IMR-90 (cell line): ENCODE measurements around the gene LDB2. TPM values are rescaled to one million over a fixed set of nuclear protein-coding genes. Genes with fewer than 3 reads are reported as not detected.

ENCODE experiments used
- ATAC-seq: fragments of 200-7000 bp; cut with Tn5 transposase; 2 replicates; pipeline ENCODE4 v1.9.1; 2020; ENCODE audit warnings: low read depth, mild to moderate bottlenecking, moderate library complexity
- BruUV-seq: library from RNA; stranded (reverse); fragments of 400-500 nt; replicated peaks from 2 replicates; lab custom pipeline; 2021; lab: Mats Ljungman, UMichigan
- CTCF ChIA-PET: fragments of 300-600 bp; formaldehyde crosslinking; extraction: SDS; loops from one replicate; lab custom pipeline; 2021; ENCODE audit warnings: antibody characterized with exemption; lab: Yijun Ruan, JAX
- POLR2A ChIA-PET: fragments of 300-600 bp; sonication (Branson Sonifier 250); formaldehyde crosslinking; loops from one replicate; lab custom pipeline; 2022; ENCODE audit warnings: antibody characterized with exemption; ENCODE audit not compliant: unreplicated experiment; lab: Charles Lee
- DNase-seq: peaks from one replicate; pipeline ENCODE4 v3.0.0; 2013
- H2AFZ ChIP-seq: replicated peaks from 2 replicates; pipeline ENCODE3; 2013; ENCODE audit warnings: low read length, mild to moderate bottlenecking; ENCODE audit not compliant: poor library complexity
- H2AK5ac ChIP-seq: 2 replicates; pipeline ENCODE4 v1.6.1; 2013; ENCODE audit warnings: low read depth, low read length, inconsistent platforms
- H2AK9ac ChIP-seq: replicated peaks from 2 replicates; pipeline ENCODE3; 2013; ENCODE audit warnings: mild to moderate bottlenecking, low read depth, low read length, moderate library complexity; ENCODE audit not compliant: poor library complexity
- H2BK120ac ChIP-seq: 2 replicates; pipeline ENCODE4 v1.6.1; 2013; ENCODE audit warnings: low read depth, low read length, inconsistent platforms
- H2BK15ac ChIP-seq: 3 replicates; pipeline ENCODE4 v1.6.1; 2013; ENCODE audit warnings: low read depth, low read length, inconsistent platforms
- H2BK20ac ChIP-seq: 2 replicates; pipeline ENCODE4 v1.6.1; 2013; ENCODE audit warnings: low read depth, mild to moderate bottlenecking, inconsistent platforms, low read length, moderate library complexity
- H2BK5ac ChIP-seq: 2 replicates; pipeline ENCODE4 v1.6.1; 2013; ENCODE audit warnings: mild to moderate bottlenecking, low read depth, low read length, inconsistent platforms; ENCODE audit not compliant: poor library complexity, severe bottlenecking
- H3K14ac ChIP-seq: replicated peaks from 2 replicates; pipeline ENCODE4 v1.6.1; 2013; ENCODE audit warnings: low read depth, low read length, inconsistent platforms
- H3K18ac ChIP-seq: 2 replicates; pipeline ENCODE4 v1.6.1; 2013; ENCODE audit warnings: low read depth, low read length, control low read depth
- H3K23ac ChIP-seq: 2 replicates; pipeline ENCODE4 v1.6.1; 2013; ENCODE audit warnings: low read depth, low read length, inconsistent platforms
- H3K27ac ChIP-seq: 2 replicates; pipeline ENCODE4 v1.5.1; 2013; ENCODE audit warnings: mild to moderate bottlenecking, control low read depth, low read length; ENCODE audit not compliant: insufficient read depth
- H3K27me3 ChIP-seq: 2 replicates; pipeline ENCODE4 v1.6.1; 2013; ENCODE audit warnings: low read length; ENCODE audit not compliant: control insufficient read depth, insufficient read depth
- H3K36me3 ChIP-seq: 2 replicates; pipeline ENCODE4 v1.6.1; 2013; ENCODE audit warnings: low read length, mixed read lengths; ENCODE audit not compliant: control insufficient read depth, insufficient read depth
- H3K4ac ChIP-seq: 2 replicates; pipeline ENCODE4 v1.6.1; 2013; ENCODE audit warnings: low read depth, low read length, inconsistent platforms
- H3K4me1 ChIP-seq: 2 replicates; pipeline ENCODE4 v1.6.1; 2013; ENCODE audit warnings: low read length, mixed read lengths; ENCODE audit not compliant: control insufficient read depth, insufficient read depth
- H3K4me2 ChIP-seq: 2 replicates; pipeline ENCODE4 v1.6.1; 2013; ENCODE audit warnings: low read depth, mild to moderate bottlenecking, control low read depth, low read length, moderate library complexity
- H3K4me3 ChIP-seq: 2 replicates; pipeline ENCODE4 v1.5.1; 2013; ENCODE audit warnings: low read depth, mild to moderate bottlenecking, control low read depth, low read length, moderate library complexity; ENCODE audit not compliant: insufficient read depth
- H3K56ac ChIP-seq: 2 replicates; pipeline ENCODE4 v1.6.1; 2013; ENCODE audit warnings: low read length, inconsistent platforms; ENCODE audit not compliant: insufficient read depth; ENCODE audit errors: extremely low read depth
- H3K79me1 ChIP-seq, 2 experiments: 2 replicates each; pipeline ENCODE4 v1.6.1; 2013; ENCODE audit warnings: low read length in 2 of 2, inconsistent platforms in 1 of 2, low read depth in 1 of 2
- H3K9ac ChIP-seq: 2 replicates; pipeline ENCODE4 v1.6.1; 2013; ENCODE audit warnings: low read depth, low read length, control low read depth
- H3K9me1 ChIP-seq: 2 replicates; pipeline ENCODE4 v1.6.1; 2013; ENCODE audit warnings: low read length, inconsistent platforms; ENCODE audit not compliant: insufficient read depth
- H3K9me3 ChIP-seq: 2 replicates; pipeline ENCODE4 v1.6.1; 2013; ENCODE audit warnings: low read length; ENCODE audit not compliant: control insufficient read depth, insufficient read depth
- H4K20me1 ChIP-seq: 2 replicates; pipeline ENCODE4 v1.6.1; 2013; ENCODE audit warnings: low read length, inconsistent platforms; ENCODE audit not compliant: insufficient read depth
- H4K5ac ChIP-seq: 2 replicates; pipeline ENCODE4 v1.6.1; 2013; ENCODE audit warnings: mild to moderate bottlenecking, low read depth, low read length, control low read depth
- H4K8ac ChIP-seq, 2 experiments: 2 replicates each; pipeline ENCODE4 v1.6.1; 2013; ENCODE audit warnings: low read depth in 2 of 2, low read length in 2 of 2, control low read depth in 1 of 2, inconsistent platforms in 1 of 2
- H4K91ac ChIP-seq: 2 replicates; pipeline ENCODE4 v1.6.1; 2013; ENCODE audit warnings: low read depth, low read length, inconsistent platforms; ENCODE audit not compliant: insufficient read depth
- BHLHE40 ChIP-seq: fragments of 150-350 bp; IDR thresholded peaks from 2 replicates; pipeline ENCODE4 v1.6.1; 2016; ENCODE audit warnings: mild to moderate bottlenecking, low read depth, low read length
- CEBPB ChIP-seq: IDR thresholded peaks from 2 replicates; pipeline ENCODE4 v1.6.1; 2012; ENCODE audit warnings: low read depth, low read length, improper control_type of control experiment
- MAFK ChIP-seq: IDR thresholded peaks from 2 replicates; pipeline ENCODE4 v1.6.1; 2012; ENCODE audit warnings: low read depth, low read length, improper control_type of control experiment
- MXI1 ChIP-seq: IDR thresholded peaks from 2 replicates; pipeline ENCODE4 v1.6.1; 2012; ENCODE audit warnings: low read depth, mild to moderate bottlenecking, low read length, moderate library complexity, borderline replicate concordance
- NFE2L2 ChIP-seq: fragments of 150-350 bp; IDR thresholded peaks from 2 replicates; pipeline ENCODE4 v1.6.1; 2016; ENCODE audit warnings: low read depth, mild to moderate bottlenecking, low read length
- RAD21 ChIP-seq: IDR thresholded peaks from 2 replicates; pipeline ENCODE4 v1.6.1; 2012; ENCODE audit warnings: low read length, improper control_type of control experiment
- RFX5 ChIP-seq: IDR thresholded peaks from 2 replicates; pipeline ENCODE4 v1.8.0; 2012; ENCODE audit warnings: low read depth, mild to moderate bottlenecking, low read length, moderate library complexity
- SMC3 ChIP-seq: fragments of 150-350 bp; IDR thresholded peaks from 2 replicates; pipeline ENCODE4 v1.6.1; 2016; ENCODE audit warnings: low read depth, mild to moderate bottlenecking, antibody characterized with exemption, low read length, moderate library complexity
- WGBS, 2 experiments: methylation state at CpG; one replicate each; pipeline versions ENCODE4 v1.1.5 to v1.1.7; 2013; ENCODE audit warnings: missing lambda C conversion rate in 2 of 2; ENCODE audit not compliant: insufficient read length in 1 of 2; ENCODE audit errors: extremely low coverage in 2 of 2; 5-methylcytosine and 5-hydroxymethylcytosine counted together
- dilution Hi-C: fragments of 300-500 bp; cut with HindIII; formaldehyde crosslinking; loops from one replicate; pipeline ENCODE4 v1.14.3; 2018; ENCODE audit warnings: low sequenced_read_pairs; ENCODE audit not compliant: unreplicated experiment
- in situ Hi-C: fragments of 300-500 bp; cut with MboI; formaldehyde crosslinking; loops from 3 replicates; pipeline ENCODE4 v1.14.3; 2019; ENCODE audit warnings: low sequenced_read_pairs, inconsistent platforms, mixed read lengths
- intact Hi-C: fragments of 100-400 bp; cut with micrococcal nuclease; formaldehyde crosslinking; loops from 2 replicates; pipeline ENCODE4 v1.10.0; 2022
- polyA plus RNA-seq, 3 experiments: library from polyadenylated mRNA; depleted of rRNA; stranded (reverse); fragments of >200 nt; gene quantifications; 2 replicates each; pipeline ENCODE4 v1.2.3, GENCODE V29; 2012; ENCODE audit warnings: low replicate concordance in 1 of 3
- total RNA-seq: library from RNA; depleted of rRNA; stranded (reverse); fragments of >200 nt; gene quantifications from 2 replicates; pipeline ENCODE4 v1.2.3, GENCODE V29; 2012

The LDB2 gene
- total and polyA plus RNA-seq, 2 of the 4 experiments (the other 2 are of a cell fraction), result 67.9 to 116 TPM

- no CpG with 5 or more reads among the region's 5 CpGs for WGBS, 2 experiments
- ChIA-PET CTCF (interaction anchor here (1.9 kb wide), 1 partner anchor 16 kb away, joined by 4 read pairs; no protein-coding TSS in a partner anchor), POLR2A (no interaction called here)
- DNase-seq (peak; percentile 69), ATAC-seq (peak; percentile 95)
- H4K91ac ChIP-seq, result peak overlapping the region; percentile 26; the same call in 1 of the 2 replicates
- H3K4me1 ChIP-seq, result peaks cover 7% of the 10 kb centered on the region; the same call in 1 of the 2 replicates
- no peak overlapping the region for H3K4me3 ChIP-seq
- no peaks in the 10 kb centered on the region for H3K9me3 ChIP-seq
- dilution Hi-C loops (no loop called here), intact Hi-C loops (no loop called here), in situ Hi-C loops (no loop called here)
- peak overlapping the region; percentile 81 for H2AK9ac ChIP-seq
- peak overlapping the region; percentile 63 for H2BK20ac ChIP-seq
- no TSS peak for BruUV-seq
- H3K79me1 ChIP-seq, result no peaks in the 10 kb centered on the region
- H4K8ac ChIP-seq, result peak overlapping the region in 1 of 2 experiments; percentile 28; a peak in 1 of 4 replicates
- TF ChIP-seq RAD21, result no peak
- TF ChIP-seq RFX5, result no peak
- TF ChIP-seq BHLHE40, result no peak
- TF ChIP-seq SMC3, result no peak
- peak; percentile 63 for TF ChIP-seq CEBPB
- TF ChIP-seq NFE2L2, result no peak
- TF ChIP-seq MXI1, result no peak
- no peak for TF ChIP-seq MAFK
- H2BK120ac ChIP-seq, result peak overlapping the region; percentile 69
- H4K5ac ChIP-seq, result peak overlapping the region; percentile 30; the same call in 1 of the 2 replicates
- H3K36me3 ChIP-seq, result no peaks in the 10 kb centered on the region
- H3K27me3 ChIP-seq, result no peaks in the 10 kb centered on the region
- H2AFZ ChIP-seq, result peak overlapping the region; percentile 63
- H2BK5ac ChIP-seq, result no peak overlapping the region
- H4K20me1 ChIP-seq, result no peaks in the 10 kb centered on the region
- H3K27ac ChIP-seq, result peak overlapping the region; percentile 42; the same call in 1 of the 2 replicates
- peak overlapping the region; percentile 72 for H3K14ac ChIP-seq
- H2AK5ac ChIP-seq, result peak overlapping the region; percentile 0; the same call in 1 of the 2 replicates
- H3K56ac ChIP-seq, result no peak overlapping the region; the same call in 1 of the 2 replicates
- peak overlapping the region; percentile 43; the same call in 1 of the 2 replicates for H3K23ac ChIP-seq
- peak overlapping the region; percentile 62 for H3K4ac ChIP-seq
- peak overlapping the region; percentile 60; the same call in 1 of the 2 replicates for H3K18ac ChIP-seq
- H3K4me2 ChIP-seq, result no peak overlapping the region
- no peak overlapping the region for H3K9ac ChIP-seq
- H3K9me1 ChIP-seq, result peaks cover 3% of the 10 kb centered on the region; the same call in 1 of the 2 replicates
- H2BK15ac ChIP-seq, result 0 out of 3 replicates have a peak overlapping the region, but pooled peaks have one; percentile 11
Observed at GRCh38 chr4:16931339-16932305, 33.2 kb upstream of the LDB2 start.
